Adipocyte (in vitro differentiated cells): ENCODE measurements around the gene LRRC14B.
A peak's percentile ranks its signal among the peaks of the same experiment; 100 is the strongest.

Experiments
- DNase-seq: peaks from one replicate; pipeline ENCODE4 v3.0.0-alpha.2; 2015; ENCODE audit warnings: low read depth
- H3K27me3 ChIP-seq: replicated peaks from 2 replicates; pipeline ENCODE4 v1.7.0; 2013; ENCODE audit warnings: mild to moderate bottlenecking, low read length, moderate library complexity; ENCODE audit not compliant: control insufficient read depth, insufficient read depth
- H3K36me3 ChIP-seq: 2 replicates; pipeline ENCODE4 v1.7.0; 2013; ENCODE audit warnings: low read length, mild to moderate bottlenecking, moderate library complexity; ENCODE audit not compliant: control insufficient read depth, insufficient read depth, severe bottlenecking
- H3K4me1 ChIP-seq: 2 replicates; pipeline ENCODE4 v1.7.0; 2013; ENCODE audit warnings: mild to moderate bottlenecking, low read length, moderate library complexity; ENCODE audit not compliant: control insufficient read depth, insufficient read depth
- H3K4me3 ChIP-seq: 2 replicates; pipeline ENCODE4 v1.7.0; 2013; ENCODE audit warnings: mild to moderate bottlenecking, low read length, moderate library complexity
- H3K9ac ChIP-seq: 2 replicates; pipeline ENCODE4 v1.7.0; 2013; ENCODE audit warnings: mild to moderate bottlenecking, low read length, moderate library complexity
- H3K9me3 ChIP-seq: 2 replicates; pipeline ENCODE4 v1.7.0; 2013; ENCODE audit warnings: mild to moderate bottlenecking, low read length, moderate library complexity; ENCODE audit not compliant: control insufficient read depth

LRRC14B gene

GRCh38 chr5:180286-180918 is 10.9 kb upstream of the LRRC14B start:
- H3K4me3 ChIP-seq = no peak overlapping the region
- peaks cover 27% of the 10 kb centered on the region for H3K27me3 ChIP-seq
- DNase-seq = no peak
- no peak overlapping the region for H3K9ac ChIP-seq
- no peaks in the 10 kb centered on the region for H3K9me3 ChIP-seq
- H3K4me1 ChIP-seq = no peaks in the 10 kb centered on the region
- no peaks in the 10 kb centered on the region for H3K36me3 ChIP-seq

GRCh38 chr5:181160-181559 is 10.1 kb upstream of the LRRC14B start:
- no peak overlapping the region for H3K4me3 ChIP-seq
- H3K4me1 ChIP-seq = no peaks in the 10 kb centered on the region
- H3K9ac ChIP-seq = no peak overlapping the region
- no peaks in the 10 kb centered on the region for H3K36me3 ChIP-seq
- H3K9me3 ChIP-seq = no peaks in the 10 kb centered on the region
- peaks cover 27% of the 10 kb centered on the region for H3K27me3 ChIP-seq
- no peak for DNase-seq

DNA sequence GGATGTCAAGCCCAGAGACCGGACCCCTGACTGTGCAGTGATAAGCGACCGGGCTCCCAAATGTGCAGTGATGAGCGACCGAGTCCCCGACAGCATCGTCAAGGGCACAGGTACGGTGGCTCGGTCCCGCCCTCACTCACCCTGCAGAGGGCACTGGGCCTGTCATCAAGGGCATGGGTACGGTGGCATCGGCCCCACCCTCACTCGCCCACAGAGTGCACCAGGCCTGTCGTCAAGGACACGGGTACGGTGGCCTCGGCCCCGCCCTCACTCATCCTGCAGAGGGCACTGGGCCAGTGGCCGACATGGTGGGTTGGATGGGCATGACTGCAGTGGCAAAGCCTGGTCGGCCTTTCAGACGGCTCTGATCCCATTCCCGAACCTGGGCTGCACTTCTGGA is 9.7 kb upstream of the LRRC14B start:
- Histone ChIP-seq H3K27me3 (peaks cover 27% of the 10 kb centered on the region), H3K9me3 (no peaks in the 10 kb centered on the region)

GRCh38 chr5:182126-182525 is 9.2 kb upstream of the LRRC14B start:
- DNase-seq = no peak
- Histone ChIP-seq H3K4me3 (no peak overlapping the region), H3K36me3 (no peaks in the 10 kb centered on the region), H3K4me1 (no peaks in the 10 kb centered on the region), H3K9me3 (no peaks in the 10 kb centered on the region), H3K9ac (no peak overlapping the region), H3K27me3 (peaks cover 27% of the 10 kb centered on the region)

More for the DNA sequence above, 9.7 kb upstream of the LRRC14B start:
- H3K9ac ChIP-seq = no peak overlapping the region
- DNase-seq = no peak
- H3K4me3 ChIP-seq = no peak overlapping the region
- H3K36me3 ChIP-seq = no peaks in the 10 kb centered on the region
- H3K4me1 ChIP-seq = no peaks in the 10 kb centered on the region

DNA sequence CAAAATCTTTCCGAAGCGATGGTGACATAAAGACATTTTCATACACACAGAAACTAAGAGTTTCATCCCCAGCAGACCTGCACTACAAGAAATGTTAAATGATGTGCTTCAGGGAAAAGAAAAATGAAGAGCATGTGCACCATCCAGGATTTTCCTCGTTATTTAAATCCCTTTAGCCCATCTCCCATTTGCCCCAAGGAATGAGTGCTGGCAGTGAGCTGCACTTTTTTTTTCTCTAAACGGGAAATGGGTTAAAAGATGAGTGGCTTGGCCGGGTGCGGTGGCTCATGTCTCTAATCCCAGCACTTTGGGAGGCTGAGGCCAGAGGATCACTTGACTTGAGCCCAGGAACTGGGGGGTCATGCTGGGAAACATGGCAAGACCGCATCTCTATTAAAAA is 6.8 kb upstream of the LRRC14B start:
- Histone ChIP-seq H3K27me3 (peaks cover 18% of the 10 kb centered on the region), H3K4me3 (no peak overlapping the region), H3K9me3 (no peaks in the 10 kb centered on the region), H3K9ac (no peak overlapping the region), H3K4me1 (peaks cover 3% of the 10 kb centered on the region), H3K36me3 (no peaks in the 10 kb centered on the region)
- DNase-seq = peak; percentile 43

- DNase-seq = no peak
- no peaks in the 10 kb centered on the region for H3K9me3 ChIP-seq
- H3K4me3 ChIP-seq = no peak overlapping the region
- no peak overlapping the region for H3K9ac ChIP-seq
- no peaks in the 10 kb centered on the region for H3K36me3 ChIP-seq
- H3K4me1 ChIP-seq = peaks cover 3% of the 10 kb centered on the region
- peaks cover 9% of the 10 kb centered on the region for H3K27me3 ChIP-seq
Observed at GRCh38 chr5:185095-186070, 5.9 kb upstream of the LRRC14B start.

DNA sequence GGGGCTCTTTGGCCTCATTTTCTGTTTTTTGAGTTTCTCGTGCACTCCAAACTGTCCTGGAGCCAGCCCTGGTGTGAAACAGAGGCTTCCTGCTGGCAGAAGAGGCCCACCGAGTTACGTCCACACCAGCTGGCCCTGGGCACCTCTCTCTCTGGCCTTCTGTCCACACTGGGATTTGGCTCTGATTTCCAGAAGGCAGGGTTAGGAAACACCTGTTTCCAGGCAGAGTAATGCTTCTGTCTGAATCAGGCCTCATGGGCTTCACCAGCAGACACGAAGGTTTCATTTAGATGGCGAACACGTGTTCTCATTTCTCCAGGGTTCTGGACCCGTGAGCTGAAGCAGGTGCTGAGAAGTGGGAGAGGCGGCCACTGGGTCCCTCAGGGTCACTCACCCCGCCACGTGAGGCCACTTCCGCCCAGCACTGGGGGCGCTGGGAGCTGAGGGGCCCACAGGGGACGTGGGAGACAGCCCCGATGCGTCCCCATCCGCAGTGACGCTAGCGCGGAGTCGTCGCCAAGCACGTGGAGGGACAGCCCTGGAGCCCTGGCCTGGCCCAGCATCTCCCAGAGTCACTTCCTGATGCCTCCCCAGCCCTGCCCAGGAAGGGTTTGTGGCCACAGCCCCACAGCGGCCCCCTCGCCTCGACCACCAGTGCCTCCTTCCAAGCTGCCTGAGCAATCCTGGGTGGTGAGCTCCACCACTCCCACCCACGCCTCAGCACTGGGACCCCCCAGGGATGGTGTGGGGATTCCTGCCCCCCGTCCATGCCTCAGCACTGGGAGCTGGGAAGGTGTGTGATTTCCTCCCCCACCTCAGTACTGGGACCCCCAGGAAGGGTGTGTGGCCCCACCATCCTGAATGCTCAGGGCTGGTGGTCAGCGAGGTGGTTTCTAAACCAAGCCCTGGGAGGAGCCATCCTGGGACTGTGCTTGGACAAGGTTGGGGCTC is 4.9 kb upstream of the LRRC14B start:
- no peak for DNase-seq
- no peaks in the 10 kb centered on the region for H3K27me3 ChIP-seq
- no peak overlapping the region for H3K4me3 ChIP-seq
- no peaks in the 10 kb centered on the region for H3K36me3 ChIP-seq
- no peaks in the 10 kb centered on the region for H3K9me3 ChIP-seq
- no peak overlapping the region for H3K9ac ChIP-seq
- H3K4me1 ChIP-seq = peaks cover 3% of the 10 kb centered on the region

GRCh38 chr5:187042-187431 is 4.3 kb upstream of the LRRC14B start:
- no peak overlapping the region for H3K4me3 ChIP-seq
- no peaks in the 10 kb centered on the region for H3K36me3 ChIP-seq
- no peak overlapping the region for H3K9ac ChIP-seq
- no peaks in the 10 kb centered on the region for H3K9me3 ChIP-seq
- peaks cover 3% of the 10 kb centered on the region for H3K27me3 ChIP-seq
- DNase-seq = no peak
- peaks cover 3% of the 10 kb centered on the region for H3K4me1 ChIP-seq

DNA sequence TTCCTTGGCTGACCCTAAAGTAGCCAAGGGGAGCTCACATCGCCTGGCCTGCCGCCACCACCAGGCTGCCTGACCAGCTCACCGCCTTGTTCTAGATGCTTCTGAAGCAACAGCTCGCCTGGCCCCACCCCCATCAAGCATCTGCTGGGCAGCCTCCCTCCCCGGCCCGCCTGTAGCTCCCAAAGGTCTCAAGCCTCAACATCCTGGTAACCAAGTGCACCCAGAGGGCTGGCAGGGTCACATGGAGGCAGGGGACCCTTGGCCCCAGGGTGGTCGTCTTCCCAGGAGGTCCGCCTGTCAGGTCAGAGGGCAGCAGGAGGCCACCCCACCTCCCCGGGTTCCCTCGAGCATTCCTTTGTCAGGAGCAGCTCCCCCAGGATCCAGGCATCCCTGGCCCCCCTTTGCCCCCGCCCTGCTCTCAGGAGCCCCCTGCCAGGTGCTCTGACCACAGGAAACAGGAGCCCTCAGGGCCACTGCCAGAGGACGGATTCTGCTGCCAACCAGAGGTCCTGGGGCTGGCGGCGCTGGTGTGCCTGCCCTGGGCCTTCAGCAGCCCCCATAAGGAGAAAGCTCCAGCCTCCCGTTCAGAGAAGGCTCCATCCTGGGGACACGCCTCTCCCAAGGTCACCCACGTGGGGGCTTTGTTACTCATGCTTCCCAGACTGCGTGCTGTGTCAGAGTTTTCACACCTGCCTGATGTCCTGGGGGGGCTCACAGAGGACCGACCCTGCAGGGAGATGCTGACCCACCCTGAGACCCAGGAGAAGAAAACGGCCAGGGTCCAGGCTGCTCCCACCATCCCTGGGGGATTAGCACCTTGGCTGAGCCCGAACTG is 3.5 kb upstream of the LRRC14B start:
- peak overlapping the region; percentile 55 for H3K4me3 ChIP-seq
- no peak overlapping the region for H3K9ac ChIP-seq
- H3K9me3 ChIP-seq = no peaks in the 10 kb centered on the region
- peaks cover 5% of the 10 kb centered on the region for H3K27me3 ChIP-seq
- peaks cover 3% of the 10 kb centered on the region for H3K4me1 ChIP-seq
- H3K36me3 ChIP-seq = no peaks in the 10 kb centered on the region
- DNase-seq = no peak
